ENCODE data around the gene FAP.

DNA sequence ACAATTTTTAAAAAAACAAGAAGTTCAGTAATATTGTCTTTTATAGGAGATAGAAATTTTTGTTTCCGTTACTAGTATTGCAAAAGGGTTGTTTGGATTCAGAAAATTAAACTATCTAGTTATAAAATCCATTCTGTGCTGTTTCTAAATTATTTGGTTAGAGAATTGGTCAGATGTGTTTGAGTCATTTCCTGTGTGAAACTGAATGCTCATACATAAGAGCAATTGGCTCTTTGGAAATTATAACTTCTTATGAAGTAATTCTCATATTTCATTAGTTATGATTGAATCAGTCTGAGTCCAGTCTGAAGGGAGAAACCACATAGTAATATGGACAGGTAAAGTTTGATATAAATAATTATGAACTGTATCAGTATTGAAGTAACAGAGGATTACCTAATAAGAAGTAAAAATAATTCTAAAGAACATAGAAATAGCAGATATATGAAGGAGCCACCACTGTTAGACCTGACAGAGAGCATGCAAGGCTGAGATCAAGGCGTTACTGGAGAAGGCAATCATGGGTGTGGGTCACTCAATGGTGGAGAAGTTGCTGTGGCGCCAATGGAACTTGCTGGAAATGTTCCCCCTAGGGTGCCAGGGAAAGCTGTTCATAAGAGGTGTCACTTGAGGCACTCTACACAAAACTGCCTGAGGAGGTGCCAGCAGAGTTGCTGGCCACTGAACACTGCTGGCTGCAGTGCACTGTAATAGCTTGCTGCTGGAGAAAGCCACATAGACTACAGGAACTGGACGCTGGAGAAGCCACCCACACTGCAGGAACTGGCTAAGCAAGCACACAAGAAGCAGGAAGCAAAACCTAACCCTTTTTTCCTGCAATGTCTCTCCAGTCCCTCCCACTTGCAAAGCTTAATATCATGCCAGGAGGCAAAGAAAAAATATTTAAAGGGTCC, 18.0 kb upstream of the FAP start:
- TF ChIP-seq, protein P1, sequence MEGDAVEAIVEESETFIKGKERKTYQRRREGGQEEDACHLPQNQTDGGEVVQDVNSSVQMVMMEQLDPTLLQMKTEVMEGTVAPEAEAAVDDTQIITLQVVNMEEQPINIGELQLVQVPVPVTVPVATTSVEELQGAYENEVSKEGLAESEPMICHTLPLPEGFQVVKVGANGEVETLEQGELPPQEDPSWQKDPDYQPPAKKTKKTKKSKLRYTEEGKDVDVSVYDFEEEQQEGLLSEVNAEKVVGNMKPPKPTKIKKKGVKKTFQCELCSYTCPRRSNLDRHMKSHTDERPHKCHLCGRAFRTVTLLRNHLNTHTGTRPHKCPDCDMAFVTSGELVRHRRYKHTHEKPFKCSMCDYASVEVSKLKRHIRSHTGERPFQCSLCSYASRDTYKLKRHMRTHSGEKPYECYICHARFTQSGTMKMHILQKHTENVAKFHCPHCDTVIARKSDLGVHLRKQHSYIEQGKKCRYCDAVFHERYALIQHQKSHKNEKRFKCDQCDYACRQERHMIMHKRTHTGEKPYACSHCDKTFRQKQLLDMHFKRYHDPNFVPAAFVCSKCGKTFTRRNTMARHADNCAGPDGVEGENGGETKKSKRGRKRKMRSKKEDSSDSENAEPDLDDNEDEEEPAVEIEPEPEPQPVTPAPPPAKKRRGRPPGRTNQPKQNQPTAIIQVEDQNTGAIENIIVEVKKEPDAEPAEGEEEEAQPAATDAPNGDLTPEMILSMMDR (IDR thresholded peaks at IDR 0.05) = no peak
- no peak for TF ChIP-seq POLR2A (IDR thresholded peaks at IDR 0.05)
